T-helper 2 cell treated with Interferon-gamma antibody and Interleukin-4, amounts not matched to agents 5 μg/mL and 100 μg/mL, for 36 hours (primary cell): ENCODE results near the gene MRPL30.
"Not testable (repeated sequence)": the region's sequence is repeated elsewhere in the genome, so short reads cannot be mapped to it uniquely, and the experiment has no call there.

Source experiments
- DNase-seq: peaks from one replicate; pipeline ENCODE4 v3.0.0; 2021; ENCODE audit warnings: low spot score
- H3K27ac Mint-ChIP-seq: one replicate; pipeline ENCODE4 v1.8.0; 2021; ENCODE audit warnings: mild to moderate bottlenecking, mixed read lengths
- H3K27me3 Mint-ChIP-seq: one replicate; pipeline ENCODE4 v1.8.0; 2021; ENCODE audit warnings: low read depth, mixed read lengths
- H3K36me3 Mint-ChIP-seq: one replicate; pipeline ENCODE4 v1.8.0; 2021; ENCODE audit warnings: low read depth, mixed read lengths
- H3K4me1 Mint-ChIP-seq: one replicate; pipeline ENCODE4 v1.8.0; 2021; ENCODE audit warnings: low read depth, mixed read lengths
- H3K4me3 Mint-ChIP-seq: one replicate; pipeline ENCODE4 v1.8.0; 2022; ENCODE audit warnings: mild to moderate bottlenecking, moderate library complexity, mixed read lengths
- H3K9me3 Mint-ChIP-seq: one replicate; pipeline ENCODE4 v1.8.0; 2021; ENCODE audit warnings: mixed read lengths

The MRPL30 gene

GRCh38 chr2:99158599-99158998 lies 22.4 kb upstream of the MRPL30 start:
- DNase-seq = no peak
- Mint-ChIP-seq H3K9me3 (no peaks in the 10 kb centered on the region), H3K4me3 (no peak overlapping the region), H3K27ac (no peak overlapping the region), H3K27me3 (no peaks in the 10 kb centered on the region), H3K4me1 (peaks cover 12% of the 10 kb centered on the region), H3K36me3 (peaks cover 34% of the 10 kb centered on the region)

GRCh38 chr2:99159594-99159993 lies 21.4 kb upstream of the MRPL30 start:
- H3K9me3 Mint-ChIP-seq = no peaks in the 10 kb centered on the region
- DNase-seq = no peak
- H3K4me3 Mint-ChIP-seq = no peak overlapping the region
- H3K4me1 Mint-ChIP-seq = peaks cover 12% of the 10 kb centered on the region
- peaks cover 37% of the 10 kb centered on the region for H3K36me3 Mint-ChIP-seq
- H3K27ac Mint-ChIP-seq = no peak overlapping the region
- H3K27me3 Mint-ChIP-seq = no peaks in the 10 kb centered on the region

GRCh38 chr2:99166218-99166617 lies 14.8 kb upstream of the MRPL30 start:
- H3K4me3 Mint-ChIP-seq = no peak overlapping the region
- H3K27ac Mint-ChIP-seq = no peak overlapping the region
- peaks cover 11% of the 10 kb centered on the region for H3K4me1 Mint-ChIP-seq
- no peaks in the 10 kb centered on the region for H3K9me3 Mint-ChIP-seq
- H3K27me3 Mint-ChIP-seq = no peaks in the 10 kb centered on the region
- H3K36me3 Mint-ChIP-seq = peaks cover 44% of the 10 kb centered on the region
- DNase-seq = no peak

- Mint-ChIP-seq H3K4me1 (peaks cover 11% of the 10 kb centered on the region), H3K27ac (peak overlapping the region; percentile 20), H3K4me3 (no peak overlapping the region), H3K9me3 (no peaks in the 10 kb centered on the region), H3K27me3 (no peaks in the 10 kb centered on the region), H3K36me3 (peaks cover 45% of the 10 kb centered on the region)
- no peak for DNase-seq
Observed at GRCh38 chr2:99169534-99169933, 11.4 kb upstream of the MRPL30 start.

GRCh38 chr2:99171377-99172140 lies 9.4 kb upstream of the MRPL30 start:
- Mint-ChIP-seq H3K36me3 (peaks cover 41% of the 10 kb centered on the region), H3K27ac (no peak overlapping the region), H3K9me3 (no peaks in the 10 kb centered on the region), H3K27me3 (no peaks in the 10 kb centered on the region), H3K4me1 (peaks cover 17% of the 10 kb centered on the region), H3K4me3 (no peak overlapping the region)
- no peak for DNase-seq

- H3K4me1 Mint-ChIP-seq = peaks cover 39% of the 10 kb centered on the region
- H3K36me3 Mint-ChIP-seq = peaks cover 22% of the 10 kb centered on the region
- no peaks in the 10 kb centered on the region for H3K9me3 Mint-ChIP-seq
- H3K27ac Mint-ChIP-seq = peak overlapping the region; percentile 96
- H3K4me3 Mint-ChIP-seq = peak overlapping the region; percentile 99
- H3K27me3 Mint-ChIP-seq = no peaks in the 10 kb centered on the region
- DNase-seq = no peak
Observed at GRCh38 chr2:99181624-99182000, 628 bp downstream of the MRPL30 start.

GRCh38 chr2:99183025-99183424 lies 2.0 kb downstream of the MRPL30 start:
- H3K9me3 Mint-ChIP-seq = no peaks in the 10 kb centered on the region
- H3K4me1 Mint-ChIP-seq = peaks cover 31% of the 10 kb centered on the region
- H3K27ac Mint-ChIP-seq = no peak overlapping the region
- no peaks in the 10 kb centered on the region for H3K27me3 Mint-ChIP-seq
- peak overlapping the region; percentile 1 for H3K4me3 Mint-ChIP-seq
- H3K36me3 Mint-ChIP-seq = peaks cover 18% of the 10 kb centered on the region
- no peak for DNase-seq

- Mint-ChIP-seq H3K27ac (no peak overlapping the region), H3K27me3 (no peaks in the 10 kb centered on the region)
Observed at GRCh38 chr2:99184811-99185210, 3.8 kb downstream of the MRPL30 start.

GRCh38 chr2:99187011-99187410 lies 6.0 kb downstream of the MRPL30 start:
- peaks cover 23% of the 10 kb centered on the region for H3K36me3 Mint-ChIP-seq
- H3K4me3 Mint-ChIP-seq = no peak overlapping the region
- no peaks in the 10 kb centered on the region for H3K27me3 Mint-ChIP-seq
- H3K27ac Mint-ChIP-seq = no peak overlapping the region
- peaks cover 11% of the 10 kb centered on the region for H3K4me1 Mint-ChIP-seq
- no peaks in the 10 kb centered on the region for H3K9me3 Mint-ChIP-seq
- DNase-seq = no peak

More at GRCh38 chr2:99184811-99185210, 3.8 kb downstream of the MRPL30 start:
- H3K4me3 Mint-ChIP-seq = no peak overlapping the region
- H3K9me3 Mint-ChIP-seq = no peaks in the 10 kb centered on the region
- peaks cover 20% of the 10 kb centered on the region for H3K4me1 Mint-ChIP-seq
- DNase-seq = no peak
- H3K36me3 Mint-ChIP-seq = peaks cover 20% of the 10 kb centered on the region

- no peak overlapping the region for H3K4me3 Mint-ChIP-seq
- peaks cover 34% of the 10 kb centered on the region for H3K36me3 Mint-ChIP-seq
- peaks cover 7% of the 10 kb centered on the region for H3K4me1 Mint-ChIP-seq
- DNase-seq = no peak
- no peaks in the 10 kb centered on the region for H3K27me3 Mint-ChIP-seq
- H3K9me3 Mint-ChIP-seq = no peaks in the 10 kb centered on the region
- H3K27ac Mint-ChIP-seq = no peak overlapping the region
Observed at GRCh38 chr2:99188357-99188756, 7.4 kb downstream of the MRPL30 start.

- Mint-ChIP-seq H3K27ac (no peak overlapping the region), H3K27me3 (no peaks in the 10 kb centered on the region), H3K4me3 (no peak overlapping the region), H3K36me3 (peaks cover 41% of the 10 kb centered on the region), H3K4me1 (peaks cover 2% of the 10 kb centered on the region), H3K9me3 (no peaks in the 10 kb centered on the region)
- DNase-seq = no peak
Observed at GRCh38 chr2:99190548-99190947, 9.6 kb downstream of the MRPL30 start.

- H3K27ac Mint-ChIP-seq, DNase-seq, H3K9me3 Mint-ChIP-seq, H3K4me1 Mint-ChIP-seq, H3K4me3 Mint-ChIP-seq, H3K27me3 Mint-ChIP-seq: not testable (repeated sequence)
- H3K36me3 Mint-ChIP-seq = peaks cover 47% of the 10 kb centered on the region
Observed at GRCh38 chr2:99192364-99192763, 11.4 kb downstream of the MRPL30 start.

GRCh38 chr2:99198103-99198841 lies 17.3 kb downstream of the MRPL30 start:
- DNase-seq = no peak
- H3K9me3 Mint-ChIP-seq = no peaks in the 10 kb centered on the region
- H3K36me3 Mint-ChIP-seq = peaks cover 21% of the 10 kb centered on the region
- no peaks in the 10 kb centered on the region for H3K27me3 Mint-ChIP-seq
- H3K4me3 Mint-ChIP-seq = no peak overlapping the region
- H3K4me1 Mint-ChIP-seq = no peaks in the 10 kb centered on the region
- H3K27ac Mint-ChIP-seq = no peak overlapping the region

- Mint-ChIP-seq H3K27me3 (no peaks in the 10 kb centered on the region), H3K4me3 (no peak overlapping the region), H3K27ac (no peak overlapping the region), H3K36me3 (peaks cover 18% of the 10 kb centered on the region), H3K9me3 (no peaks in the 10 kb centered on the region), H3K4me1 (no peaks in the 10 kb centered on the region)
- DNase-seq = no peak
Observed at GRCh38 chr2:99200076-99200800, 19.3 kb downstream of the MRPL30 start.
